ENCODE data around the gene ARSG. TPM values are rescaled to one million over a fixed set of nuclear protein-coding genes. Genes with fewer than 3 reads are reported as not detected.

Gene ARSG
- total and polyA plus RNA-seq, 2 of the 13 experiments (the other 11 are each of a cell fraction or from before 2014, with no cell fraction given) = 3.7 to 15.2 TPM

DNA sequence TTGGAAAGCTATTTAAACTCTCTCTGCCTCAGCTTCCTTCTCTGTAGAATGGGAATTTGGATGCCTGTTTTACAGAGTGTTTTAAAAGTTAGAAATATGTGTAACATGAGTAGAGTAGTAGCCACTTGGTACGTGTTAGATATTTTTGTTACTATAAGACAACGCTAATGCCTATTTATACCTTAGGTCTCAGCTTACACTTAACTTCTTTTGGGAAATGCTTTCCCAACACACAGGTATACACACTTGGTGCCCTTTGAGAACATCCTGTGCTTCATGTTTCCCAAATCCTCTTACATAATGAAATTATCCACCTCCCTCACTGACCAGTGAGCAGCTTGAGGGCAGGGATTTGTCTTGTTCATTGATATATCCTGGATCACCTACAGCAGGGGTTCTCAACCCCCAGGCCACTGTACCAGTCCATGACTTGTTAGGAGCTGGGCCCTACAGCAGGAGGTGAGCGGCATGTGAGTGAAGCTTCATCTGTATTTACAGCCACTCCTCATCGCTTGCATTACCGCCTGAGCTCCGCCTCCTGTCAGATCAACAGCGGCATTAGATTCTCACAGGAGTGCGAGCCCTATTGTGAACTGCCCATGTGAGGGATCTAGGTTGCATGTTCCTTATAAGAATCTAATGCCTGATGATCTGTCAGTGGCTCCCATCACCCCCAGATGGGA, 33.5 kb downstream of the ARSG start:
- Histone ChIP-seq H3K4me2 (ENCODE audit: low read depth, low read length) (no peak overlapping the region), H3K27me3 (ENCODE audit: control insufficient read depth in 1 of 2, insufficient read depth in 2 of 2, low read length in 2 of 2) (no peaks in the 10 kb centered on the region), H3K9ac (ENCODE audit: insufficient read depth, low read depth, low read length) (no peak overlapping the region), H2AFZ (ENCODE audit: low read length) (no peak overlapping the region), H3K9me3 (ENCODE audit: low read length) (no peaks in the 10 kb centered on the region), H3K36me3 (replicated peaks in 1 of 2; ENCODE audit: control insufficient read depth in 1 of 2, insufficient read depth in 2 of 2, low read length in 2 of 2) (no peaks in the 10 kb centered on the region), H4K20me1 (ENCODE audit: insufficient read depth, low read length) (no peaks in the 10 kb centered on the region), H3K4me1 (ENCODE audit: insufficient read depth, low read length) (peaks cover 25% of the 10 kb centered on the region), H3K27ac (ENCODE audit: extremely low read length, insufficient read depth, low read length) (no peak overlapping the region), H3K4me3 (replicated peaks in 1 of 3; ENCODE audit: insufficient read depth in 1 of 3, low read depth in 2 of 3, low read length in 3 of 3) (no peak overlapping the region), H3K79me2 (ENCODE audit: insufficient read depth, low read length) (no peaks in the 10 kb centered on the region)
- in situ Hi-C loops (cut with HindIII; ENCODE audit: extremely low pct_ligation_motif_present, low pct_unique_long_range_greater_than_20kb) (no loop called here), intact Hi-C loops (cut with micrococcal nuclease; ENCODE audit: unreplicated experiment) (no loop called here)
- FAIRE-seq (no peak), ATAC-seq (no peak), DNase-seq (ENCODE audit: low spot score) (no peak)
- no TSS peak for BruUV-seq (replicated peaks)
- WGBS (ENCODE audit: low lambda C conversion rate) = 97% methylated on average over 8 of the region's 8 CpGs
- POLR2A ChIA-PET = no interaction called here
- no peak for TF ChIP-seq ZNF652 (CRISPR knock-in tag; IDR thresholded peaks at IDR 0.05; ENCODE audit: borderline replicate concordance, low read depth)
- TF ChIP-seq ARID5B (CRISPR knock-in tag; IDR thresholded peaks at IDR 0.05) = no peak
- TF ChIP-seq ZNF251 (CRISPR knock-in tag; IDR thresholded peaks at IDR 0.05) = no peak
- no peak for TF ChIP-seq ZNF235 (CRISPR knock-in tag; IDR thresholded peaks at IDR 0.05; ENCODE audit: borderline replicate concordance)
- TF ChIP-seq ZBTB33 (CRISPR knock-in tag; IDR thresholded peaks at IDR 0.05) = 0 out of 2 replicates have a peak, but pooled peaks have one; percentile 43
- no peak for TF ChIP-seq CEBPZ (IDR thresholded peaks at IDR 0.05; ENCODE audit: low read length)
- no peak for TF ChIP-seq ZFP36L2 (CRISPR knock-in tag; IDR thresholded peaks at IDR 0.05)
- CTCF ChIA-PET (ENCODE audit: low intra/inter-chr PET ratio, low total read pairs) = no interaction called here
